Karpas-422 (cell line): Measurements from ENCODE around the gene LHPP. TPM values are rescaled to one million over a fixed set of nuclear protein-coding genes. Genes with fewer than 3 reads are reported as not detected.

ENCODE experiments used
- DNase-seq: peaks from one replicate; pipeline ENCODE4 v3.0.0-alpha.2; 2015
- H2AFZ ChIP-seq: fragments of 200-600 bp; sonication (generic); 2 replicates; pipeline ENCODE4 v1.6.1; 2014; ENCODE audit warnings: antibody characterized with exemption, low read length, mixed read lengths
- H3K27ac ChIP-seq: fragments of 200-600 bp; sonication (generic); 2 replicates; pipeline ENCODE4 v1.5.1; 2014; ENCODE audit warnings: mild to moderate bottlenecking, low read length, moderate library complexity
- H3K27me3 ChIP-seq: fragments of 200-600 bp; sonication (generic); 2 replicates; pipeline ENCODE4 v1.6.1; 2014; ENCODE audit warnings: low read length, mixed read lengths
- H3K36me3 ChIP-seq: fragments of 200-600 bp; sonication (generic); 2 replicates; pipeline ENCODE4 v1.6.1; 2014; ENCODE audit warnings: low read length, mixed read lengths; ENCODE audit not compliant: insufficient read depth
- H3K4me1 ChIP-seq: fragments of 200-600 bp; sonication (generic); 2 replicates; pipeline ENCODE4 v1.6.1; 2014; ENCODE audit warnings: mild to moderate bottlenecking, low read length, mixed read lengths
- H3K4me2 ChIP-seq: fragments of 200-600 bp; sonication (generic); 2 replicates; pipeline ENCODE4 v1.6.1; 2014; ENCODE audit warnings: low read length, low read depth, mild to moderate bottlenecking; ENCODE audit not compliant: poor library complexity, severe bottlenecking
- H3K4me3 ChIP-seq: fragments of 200-600 bp; sonication (generic); 2 replicates; pipeline ENCODE4 v1.5.1; 2014; ENCODE audit warnings: mild to moderate bottlenecking, antibody characterized with exemption, low read length, mixed read lengths
- H3K79me2 ChIP-seq: fragments of 200-600 bp; sonication (generic); 2 replicates; pipeline ENCODE4 v1.6.1; 2014; ENCODE audit warnings: mild to moderate bottlenecking, low read length, mixed read lengths
- H3K9ac ChIP-seq: fragments of 200-600 bp; sonication (generic); 2 replicates; pipeline ENCODE4 v1.6.0; 2014; ENCODE audit warnings: low read length
- H3K9me2 ChIP-seq: fragments of 200-600 bp; sonication (generic), shearing (Covaris generic); replicated peaks from 2 replicates; pipeline ENCODE4 v1.6.0; 2014; ENCODE audit warnings: mild to moderate bottlenecking, low read length, moderate library complexity; ENCODE audit not compliant: insufficient read depth
- H3K9me3 ChIP-seq: fragments of 300-700, 200-600 bp; sonication (generic); 2 replicates; pipeline ENCODE4 v1.6.1; 2014; ENCODE audit warnings: low read length, mixed read lengths
- H4K20me1 ChIP-seq: fragments of 200-600 bp; sonication (generic); 2 replicates; pipeline ENCODE4 v1.6.1; 2014; ENCODE audit warnings: mild to moderate bottlenecking, antibody characterized with exemption, low read length, low read depth; ENCODE audit not compliant: insufficient read depth
- total RNA-seq: library from RNA; depleted of rRNA; stranded (reverse); fragments of >200 nt; shearing (Covaris generic); gene quantifications from 2 replicates; pipeline ENCODE4 v1.2.3, GENCODE V29; 2014; ENCODE audit warnings: low replicate concordance

The LHPP gene
- total RNA-seq, 1 experiment from 2014 or later, result 57.2 TPM

GRCh38 chr10:124637091-124637700 is 175.6 kb downstream of the LHPP start:
- H3K9me2 ChIP-seq, result no peaks in the 10 kb centered on the region
- H3K4me3 ChIP-seq, result no peak overlapping the region
- no peaks in the 10 kb centered on the region for H3K9me3 ChIP-seq
- no peak overlapping the region for H3K9ac ChIP-seq
- H2AFZ ChIP-seq, result no peak overlapping the region
- no peaks in the 10 kb centered on the region for H3K27me3 ChIP-seq
- peaks cover 94% of the 10 kb centered on the region for H3K79me2 ChIP-seq
- H3K36me3 ChIP-seq, result peaks cover 12% of the 10 kb centered on the region; the same call in 1 of the 2 replicates
- peaks cover 18% of the 10 kb centered on the region for H3K4me1 ChIP-seq
- peaks cover 19% of the 10 kb centered on the region for H4K20me1 ChIP-seq
- H3K4me2 ChIP-seq, result no peak overlapping the region
- no peak for DNase-seq
- no peak overlapping the region for H3K27ac ChIP-seq

GRCh38 chr10:124637746-124638145 is 176.1 kb downstream of the LHPP start:
- Histone ChIP-seq H3K9ac (no peak overlapping the region), H3K4me1 (peaks cover 20% of the 10 kb centered on the region), H3K4me2 (no peak overlapping the region), H3K36me3 (peaks cover 12% of the 10 kb centered on the region; the same call in 1 of the 2 replicates), H3K9me2 (no peaks in the 10 kb centered on the region), H2AFZ (no peak overlapping the region), H3K79me2 (peaks cover 94% of the 10 kb centered on the region), H3K9me3 (no peaks in the 10 kb centered on the region), H3K27me3 (no peaks in the 10 kb centered on the region), H4K20me1 (peaks cover 19% of the 10 kb centered on the region), H3K4me3 (no peak overlapping the region), H3K27ac (no peak overlapping the region)
- DNase-seq, result no peak

GRCh38 chr10:124639206-124639605 is 177.6 kb downstream of the LHPP start:
- Histone ChIP-seq H3K4me1 (peaks cover 20% of the 10 kb centered on the region), H2AFZ (no peak overlapping the region), H4K20me1 (peaks cover 20% of the 10 kb centered on the region), H3K4me2 (no peak overlapping the region), H3K9me2 (no peaks in the 10 kb centered on the region), H3K79me2 (peaks cover 95% of the 10 kb centered on the region), H3K9me3 (no peaks in the 10 kb centered on the region), H3K36me3 (peaks cover 12% of the 10 kb centered on the region; the same call in 1 of the 2 replicates), H3K27me3 (no peaks in the 10 kb centered on the region), H3K27ac (no peak overlapping the region), H3K4me3 (no peak overlapping the region), H3K9ac (no peak overlapping the region)
- no peak for DNase-seq

- no peak for DNase-seq
- Histone ChIP-seq H3K27me3 (no peaks in the 10 kb centered on the region), H3K27ac (no peak overlapping the region), H3K79me2 (peaks cover 95% of the 10 kb centered on the region), H2AFZ (no peak overlapping the region), H4K20me1 (peaks cover 25% of the 10 kb centered on the region), H3K36me3 (peaks cover 12% of the 10 kb centered on the region; the same call in 1 of the 2 replicates), H3K4me1 (peaks cover 20% of the 10 kb centered on the region), H3K9ac (no peak overlapping the region), H3K9me2 (no peaks in the 10 kb centered on the region), H3K4me3 (no peak overlapping the region), H3K4me2 (no peak overlapping the region), H3K9me3 (no peaks in the 10 kb centered on the region)
These were observed 178.0 kb downstream of the LHPP start for GRCh38 chr10:124639646-124640045.

GRCh38 chr10:124640056-124640455 is 178.4 kb downstream of the LHPP start:
- Histone ChIP-seq H3K4me2 (no peak overlapping the region), H4K20me1 (peaks cover 28% of the 10 kb centered on the region), H2AFZ (no peak overlapping the region), H3K4me1 (peaks cover 20% of the 10 kb centered on the region), H3K27ac (no peak overlapping the region), H3K9me2 (no peaks in the 10 kb centered on the region), H3K4me3 (no peak overlapping the region), H3K36me3 (peaks cover 12% of the 10 kb centered on the region; the same call in 1 of the 2 replicates), H3K27me3 (no peaks in the 10 kb centered on the region), H3K9me3 (no peaks in the 10 kb centered on the region), H3K9ac (no peak overlapping the region), H3K79me2 (peaks cover 96% of the 10 kb centered on the region)
- no peak for DNase-seq

- H3K4me1 ChIP-seq, result peaks cover 21% of the 10 kb centered on the region
- H3K27me3 ChIP-seq, result no peaks in the 10 kb centered on the region
- no peak for DNase-seq
- H2AFZ ChIP-seq, result no peak overlapping the region
- peaks cover 10% of the 10 kb centered on the region; the same call in 1 of the 2 replicates for H3K36me3 ChIP-seq
- peak overlapping the region; percentile 9; the same call in 1 of the 2 replicates for H3K27ac ChIP-seq
- peaks cover 25% of the 10 kb centered on the region for H4K20me1 ChIP-seq
- H3K9me2 ChIP-seq, result no peaks in the 10 kb centered on the region
- no peak overlapping the region for H3K4me2 ChIP-seq
- no peak overlapping the region for H3K9ac ChIP-seq
- H3K4me3 ChIP-seq, result no peak overlapping the region
- no peaks in the 10 kb centered on the region for H3K9me3 ChIP-seq
- H3K79me2 ChIP-seq, result peaks cover 96% of the 10 kb centered on the region
These were observed 179.1 kb downstream of the LHPP start for GRCh38 chr10:124640538-124641231.

- Histone ChIP-seq H3K9me3 (no peaks in the 10 kb centered on the region), H3K9ac (no peak overlapping the region), H3K27ac (peak overlapping the region; percentile 9; the same call in 1 of the 2 replicates), H3K36me3 (0 out of 2 replicates have a peak, but pooled peaks cover 6% of the 10 kb centered on the region), H3K4me3 (no peak overlapping the region), H3K9me2 (no peaks in the 10 kb centered on the region), H3K27me3 (no peaks in the 10 kb centered on the region), H2AFZ (no peak overlapping the region), H3K79me2 (peaks cover 97% of the 10 kb centered on the region), H4K20me1 (peaks cover 21% of the 10 kb centered on the region), H3K4me2 (no peak overlapping the region), H3K4me1 (peaks cover 27% of the 10 kb centered on the region)
- DNase-seq, result no peak
These were observed 179.9 kb downstream of the LHPP start for GRCh38 chr10:124641282-124642087.
